GM12873 (cell line): ENCODE results near the gene ATP10A.

ENCODE experiments used
- TF ChIP-seq, protein P1 (sequence below): IDR thresholded peaks from 2 replicates; pipeline ENCODE4 v1.5.1; 2012; ENCODE audit warnings: low read depth, mild to moderate bottlenecking, moderate library complexity, low read length, control low read depth; ENCODE audit not compliant: insufficient read depth; ENCODE audit errors: missing control alignments

Gene ATP10A

DNA sequence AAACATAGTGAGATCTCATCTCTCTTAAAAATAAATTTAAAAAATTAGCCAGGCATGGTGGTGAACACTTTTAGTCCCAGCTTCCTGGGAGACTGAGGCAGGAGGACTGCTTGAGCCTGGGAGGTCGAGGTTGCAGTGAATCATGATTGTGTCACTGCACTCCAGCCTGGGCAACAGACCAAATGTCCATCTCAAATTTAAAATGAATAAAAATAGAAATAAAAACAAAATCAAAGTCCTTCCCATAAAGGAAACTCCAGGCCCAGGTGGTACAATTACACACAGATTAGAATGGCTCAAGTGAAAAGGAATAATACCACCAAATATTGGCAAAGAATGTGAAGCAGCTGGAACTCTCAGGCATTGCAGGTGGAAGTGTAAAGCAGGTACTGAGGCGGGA, 19.3 kb upstream of the ATP10A start:
- TF ChIP-seq, protein P1, sequence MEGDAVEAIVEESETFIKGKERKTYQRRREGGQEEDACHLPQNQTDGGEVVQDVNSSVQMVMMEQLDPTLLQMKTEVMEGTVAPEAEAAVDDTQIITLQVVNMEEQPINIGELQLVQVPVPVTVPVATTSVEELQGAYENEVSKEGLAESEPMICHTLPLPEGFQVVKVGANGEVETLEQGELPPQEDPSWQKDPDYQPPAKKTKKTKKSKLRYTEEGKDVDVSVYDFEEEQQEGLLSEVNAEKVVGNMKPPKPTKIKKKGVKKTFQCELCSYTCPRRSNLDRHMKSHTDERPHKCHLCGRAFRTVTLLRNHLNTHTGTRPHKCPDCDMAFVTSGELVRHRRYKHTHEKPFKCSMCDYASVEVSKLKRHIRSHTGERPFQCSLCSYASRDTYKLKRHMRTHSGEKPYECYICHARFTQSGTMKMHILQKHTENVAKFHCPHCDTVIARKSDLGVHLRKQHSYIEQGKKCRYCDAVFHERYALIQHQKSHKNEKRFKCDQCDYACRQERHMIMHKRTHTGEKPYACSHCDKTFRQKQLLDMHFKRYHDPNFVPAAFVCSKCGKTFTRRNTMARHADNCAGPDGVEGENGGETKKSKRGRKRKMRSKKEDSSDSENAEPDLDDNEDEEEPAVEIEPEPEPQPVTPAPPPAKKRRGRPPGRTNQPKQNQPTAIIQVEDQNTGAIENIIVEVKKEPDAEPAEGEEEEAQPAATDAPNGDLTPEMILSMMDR = no peak

DNA sequence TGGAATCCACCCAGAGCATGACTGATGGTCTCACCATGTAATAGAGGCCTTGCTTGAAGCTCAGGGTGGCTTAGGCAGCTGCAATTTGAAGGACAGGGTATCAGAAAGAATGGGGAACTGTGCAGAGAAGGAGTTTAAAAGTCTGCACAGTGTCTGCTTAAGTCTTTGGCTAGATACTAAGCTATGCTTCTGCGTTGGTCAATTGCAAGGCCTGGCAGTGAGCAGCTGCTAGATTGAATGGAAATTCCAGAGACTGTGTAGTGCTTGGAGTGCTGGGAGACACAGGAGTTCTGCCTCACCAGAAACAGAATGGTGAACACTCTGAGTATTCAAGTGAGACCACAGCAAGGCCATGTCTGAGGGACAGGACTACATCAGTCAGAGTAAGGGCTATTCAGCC, 17.3 kb upstream of the ATP10A start:
- TF ChIP-seq, protein P1 = no peak

- TF ChIP-seq, protein P1 = no peak
These were observed 16.3 kb upstream of the ATP10A start for GRCh38 chr15:25879438-25879837.

DNA sequence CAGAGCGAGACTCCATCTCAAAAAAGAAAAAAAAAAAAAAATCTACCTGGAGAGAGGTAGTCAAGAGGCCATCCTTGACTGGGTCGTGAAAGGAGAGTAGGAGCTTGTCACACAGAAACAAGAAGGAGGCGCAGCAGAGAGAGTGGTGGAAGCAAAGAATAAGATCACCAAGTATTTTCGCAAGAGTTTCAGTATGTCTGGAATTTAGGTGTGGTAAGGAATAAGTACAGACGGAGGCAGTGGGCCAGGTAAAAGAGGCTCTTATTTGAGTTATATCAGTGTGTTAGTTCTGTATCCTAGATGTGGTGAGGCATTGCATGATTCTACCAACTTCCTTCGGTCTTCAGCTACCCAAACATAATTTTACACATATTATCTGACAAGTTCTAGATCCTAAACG, 14.6 kb upstream of the ATP10A start:
- TF ChIP-seq, protein P1 = no peak

DNA sequence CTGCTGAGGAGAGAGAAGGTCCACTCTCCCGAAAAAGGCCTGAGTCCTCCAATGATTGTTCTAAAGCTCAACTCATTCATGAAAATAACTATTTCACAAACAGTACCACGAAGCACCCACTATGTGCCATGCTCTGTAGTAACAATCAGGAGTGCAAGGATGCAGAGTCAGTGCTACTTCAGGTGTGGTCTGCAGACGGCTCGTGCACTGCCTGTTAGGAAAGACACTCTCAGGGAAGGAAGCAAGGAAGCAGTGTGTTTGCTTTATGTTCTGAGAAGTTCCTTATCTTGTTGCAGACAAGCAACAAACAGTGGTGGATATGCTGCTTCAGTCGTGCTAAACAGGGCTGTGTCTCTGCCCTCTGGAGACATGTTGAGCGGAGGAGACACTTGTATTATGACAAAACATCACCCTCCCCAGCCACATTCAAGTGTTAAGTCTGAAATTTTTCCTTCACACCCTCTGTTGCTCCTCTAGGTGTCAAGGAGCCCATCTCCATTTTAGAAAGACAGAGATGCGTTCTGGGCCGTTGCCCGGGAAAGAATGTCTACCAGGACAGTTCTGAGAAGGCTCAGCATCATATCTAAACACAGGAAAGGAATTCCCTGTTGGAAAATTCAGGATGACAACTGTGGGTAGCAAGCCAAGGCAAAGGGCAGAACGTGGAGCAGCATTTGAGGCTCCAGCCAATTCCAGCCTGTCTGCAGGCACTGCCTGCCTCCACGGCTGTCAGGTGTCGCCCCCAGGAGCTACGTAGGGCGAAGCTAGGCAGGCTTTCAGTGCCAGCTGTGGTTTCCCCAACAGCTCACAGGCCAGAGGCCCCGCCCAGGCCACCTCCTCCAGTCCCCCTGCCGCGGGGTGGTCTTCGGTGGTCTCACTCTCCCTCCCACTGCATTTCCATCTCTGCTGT, 13.4 kb upstream of the ATP10A start:
- TF ChIP-seq, protein P1 = no peak

GRCh38 chr15:25875566-25875965, 12.4 kb upstream of the ATP10A start:
- TF ChIP-seq, protein P1 = no peak

DNA sequence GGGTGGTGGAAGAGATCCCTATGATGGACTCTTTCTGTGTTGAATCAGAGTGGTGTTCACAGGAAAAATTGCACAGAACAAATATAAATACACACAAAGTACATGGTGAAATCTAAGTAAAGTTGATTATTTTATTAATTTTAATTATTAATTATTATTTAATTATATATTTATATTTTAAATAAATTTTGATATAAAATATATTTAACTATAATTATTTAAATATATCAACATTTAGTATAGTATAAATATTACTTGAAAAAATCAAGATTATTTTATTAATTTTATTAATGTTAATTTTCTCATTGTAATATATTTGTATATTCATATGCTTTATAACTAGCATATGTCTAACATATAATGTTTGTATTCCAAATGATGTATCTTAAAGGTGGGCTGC, 11.3 kb upstream of the ATP10A start:
- TF ChIP-seq, protein P1 = no peak
